NCI-H146 treated with DMSO at 0.1 percent for 48 hours (cell line): ENCODE data around the gene ECEL1.

Experiments used
- DNase-seq: peaks from one replicate; lab custom pipeline; 2025; ENCODE audit not compliant: unreplicated experiment; lab: John Stamatoyannopoulos, UW

ECEL1 gene

DNA sequence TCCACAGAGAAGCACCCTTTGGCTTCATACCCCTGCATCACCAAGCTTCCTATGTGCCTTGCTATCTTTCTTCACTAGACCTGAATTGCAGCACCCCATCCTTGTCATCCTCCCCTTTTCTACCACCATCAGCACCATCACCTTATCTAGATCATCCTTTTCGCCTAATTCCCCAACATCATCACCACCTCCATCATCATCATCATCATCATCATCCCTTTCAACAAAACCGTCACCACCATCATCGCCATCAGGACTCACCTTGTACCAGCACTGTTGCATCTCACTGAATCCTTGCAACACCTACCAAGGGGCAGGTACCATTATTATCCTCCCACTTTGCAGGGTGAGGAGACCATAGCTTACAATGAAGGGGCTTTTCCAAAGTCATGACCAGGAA is 10.8 kb upstream of the ECEL1 start:
- no peak for DNase-seq

DNA sequence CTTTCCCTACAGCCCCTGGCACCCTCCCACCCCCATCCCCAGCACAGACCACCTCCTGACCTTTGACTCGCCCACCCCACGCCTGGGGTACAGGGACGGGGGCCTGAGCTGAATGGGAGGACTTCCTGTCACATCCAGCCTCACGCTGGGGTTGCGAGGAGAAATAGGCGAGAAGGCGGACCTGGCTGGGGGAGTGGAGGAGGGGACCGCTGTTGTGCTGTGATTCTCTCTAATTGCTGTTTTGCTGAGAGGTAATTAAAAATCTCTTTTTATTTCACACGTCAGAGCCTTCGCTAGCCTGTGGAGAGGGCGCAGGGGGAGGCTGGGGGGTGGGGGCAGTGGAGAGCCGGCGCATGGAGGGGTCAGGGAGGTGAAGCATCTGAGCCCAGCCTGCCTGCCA is 9.7 kb upstream of the ECEL1 start:
- no peak for DNase-seq

DNA sequence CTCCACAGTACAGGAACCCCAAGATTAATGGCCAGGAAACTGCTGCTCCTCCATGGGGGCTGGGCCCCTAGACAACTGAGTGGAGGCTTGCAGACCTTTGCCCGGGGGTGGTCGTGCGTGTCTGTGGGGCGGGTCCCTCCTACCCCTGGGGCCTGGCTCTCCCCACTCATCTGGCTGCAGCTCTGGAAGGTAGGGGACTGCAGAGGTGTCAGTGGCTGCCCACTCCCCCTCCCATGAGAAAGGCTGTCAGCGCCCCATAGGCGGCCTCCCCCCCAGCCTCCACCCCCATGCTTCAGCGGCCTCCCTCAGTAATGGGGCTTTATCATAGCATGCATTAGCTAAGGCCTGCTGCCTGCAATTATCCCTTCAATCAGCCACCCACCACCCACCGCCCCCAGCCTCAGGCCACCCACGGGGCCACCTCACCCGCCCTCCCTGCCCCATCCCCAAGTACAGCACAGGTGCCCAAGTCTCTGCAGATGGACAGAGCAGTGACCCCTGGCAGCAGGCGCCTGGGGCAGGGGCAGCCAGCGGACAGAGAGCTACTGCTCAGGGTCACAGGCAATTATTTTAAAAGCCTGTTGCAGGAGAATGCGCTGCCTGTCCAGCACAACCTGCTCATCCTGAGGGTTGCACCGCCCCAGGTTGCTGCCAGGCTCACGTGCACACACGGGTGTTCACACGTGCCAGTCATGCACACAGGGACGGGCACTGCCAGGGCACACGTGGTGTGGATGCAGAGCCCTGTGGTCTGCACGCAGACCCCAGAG is 9.1 kb upstream of the ECEL1 start:
- DNase-seq: no peak

DNA sequence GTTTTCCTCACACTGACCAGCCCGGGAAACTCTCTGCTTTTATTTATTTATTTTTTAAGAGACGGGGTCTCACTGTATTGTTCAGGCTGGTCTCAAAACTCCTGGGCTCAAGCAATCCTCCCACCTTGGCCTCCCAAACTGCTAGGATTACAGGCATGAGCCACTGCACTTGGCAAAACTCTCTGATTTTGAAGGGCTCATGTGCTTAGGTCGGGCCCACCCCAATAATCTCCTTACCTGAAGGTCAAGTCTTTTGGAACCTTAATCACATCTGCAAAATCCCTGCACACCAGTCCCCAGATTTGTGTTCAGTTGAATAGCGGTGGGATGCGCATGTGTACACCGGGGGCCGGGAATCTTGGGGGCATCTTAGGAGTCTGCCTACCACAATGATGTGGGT is 7.7 kb upstream of the ECEL1 start:
- no peak for DNase-seq

DNA sequence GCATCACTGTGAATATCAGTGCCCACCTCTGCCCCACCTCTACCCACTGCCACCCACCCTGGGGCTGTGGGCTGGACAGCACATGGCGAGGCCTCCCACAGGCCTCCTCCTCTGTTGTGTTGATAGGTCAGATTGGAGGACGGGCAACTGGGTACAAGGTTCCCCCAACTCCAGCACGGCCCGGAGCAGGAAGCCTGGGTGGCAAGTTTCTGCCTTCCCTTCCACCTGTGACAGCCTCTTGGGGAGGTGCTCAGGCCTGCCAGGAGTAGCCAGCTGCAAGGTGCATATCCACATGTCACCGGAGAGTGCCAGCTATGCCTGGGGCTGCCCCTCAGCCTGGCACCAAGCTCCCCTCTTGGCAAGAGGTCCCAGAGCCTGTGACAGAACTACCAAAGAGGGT is 6.9 kb upstream of the ECEL1 start:
- DNase-seq: no peak

DNA sequence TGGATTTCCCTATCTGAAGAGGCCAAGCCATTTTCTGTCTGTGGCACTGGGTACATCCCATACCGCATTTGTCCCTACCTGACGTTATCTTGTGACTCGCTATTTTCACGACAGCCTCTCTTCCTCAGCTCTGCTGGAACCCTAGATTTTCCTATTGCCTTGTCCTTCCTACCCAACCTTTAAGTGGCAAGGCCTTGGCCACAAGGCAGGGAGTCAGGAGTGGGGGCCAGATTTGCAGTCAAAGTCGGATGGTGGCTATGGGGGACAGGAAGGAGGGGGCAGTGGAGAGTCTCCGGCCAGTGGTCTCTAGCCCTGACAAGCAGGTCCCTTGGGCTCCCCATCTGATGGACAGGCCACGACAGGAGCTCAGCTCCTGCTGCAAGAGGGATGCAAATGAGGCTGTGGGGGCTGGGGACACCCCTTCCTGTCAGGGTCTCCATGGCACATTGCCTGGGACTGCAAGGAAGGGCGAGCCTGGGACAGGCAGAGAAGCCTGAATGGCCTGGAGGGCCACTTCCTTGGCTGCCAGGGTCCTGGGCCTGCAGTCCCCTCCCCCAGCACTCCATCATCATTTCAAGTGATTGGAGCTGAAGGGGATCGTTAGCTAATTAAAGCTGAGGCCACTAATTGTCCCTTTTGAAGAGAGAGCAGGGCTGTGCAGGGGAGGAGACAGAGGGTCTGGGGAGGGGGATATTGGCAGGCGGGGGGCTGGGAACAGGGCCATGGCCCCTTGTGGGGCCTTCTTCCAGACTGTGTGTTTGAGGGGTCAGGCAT is 6.3 kb upstream of the ECEL1 start:
- no peak for DNase-seq

DNA sequence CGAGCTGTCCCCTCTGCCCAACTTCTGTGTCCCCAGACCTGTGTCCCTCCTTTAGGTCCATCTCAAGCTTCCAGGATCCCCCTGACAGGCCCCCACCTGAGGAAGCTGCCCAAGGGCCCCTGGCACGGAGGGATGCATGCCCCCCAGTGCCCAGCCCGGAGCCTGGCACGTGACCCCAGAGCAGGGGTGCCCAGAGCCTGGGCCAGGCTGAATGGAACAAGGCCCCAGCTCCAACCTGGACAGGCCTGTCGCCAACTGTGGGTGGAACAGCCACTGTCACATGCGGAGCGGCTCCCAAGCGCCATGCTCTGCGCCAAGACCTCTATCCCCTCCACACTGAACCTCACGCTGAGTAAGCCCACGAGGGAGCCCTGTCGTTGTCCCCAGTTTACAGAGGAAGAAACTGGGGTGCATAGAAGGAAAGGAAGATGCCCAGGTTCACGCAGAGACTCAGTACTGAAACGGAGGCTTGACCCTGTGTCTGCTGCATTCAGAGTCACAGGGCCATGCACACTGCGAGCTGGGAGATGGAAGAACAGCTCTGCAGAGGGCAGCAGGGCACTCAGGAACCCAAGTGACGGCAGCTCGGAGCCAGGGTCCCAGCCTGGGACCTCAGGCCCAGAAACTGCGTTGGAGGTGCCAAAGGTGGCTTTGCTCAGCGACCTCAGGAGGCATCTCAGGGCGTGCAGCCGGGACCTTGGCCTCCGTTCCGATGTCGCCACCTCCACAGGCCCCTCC is 5.5 kb upstream of the ECEL1 start:
- DNase-seq: no peak

DNA sequence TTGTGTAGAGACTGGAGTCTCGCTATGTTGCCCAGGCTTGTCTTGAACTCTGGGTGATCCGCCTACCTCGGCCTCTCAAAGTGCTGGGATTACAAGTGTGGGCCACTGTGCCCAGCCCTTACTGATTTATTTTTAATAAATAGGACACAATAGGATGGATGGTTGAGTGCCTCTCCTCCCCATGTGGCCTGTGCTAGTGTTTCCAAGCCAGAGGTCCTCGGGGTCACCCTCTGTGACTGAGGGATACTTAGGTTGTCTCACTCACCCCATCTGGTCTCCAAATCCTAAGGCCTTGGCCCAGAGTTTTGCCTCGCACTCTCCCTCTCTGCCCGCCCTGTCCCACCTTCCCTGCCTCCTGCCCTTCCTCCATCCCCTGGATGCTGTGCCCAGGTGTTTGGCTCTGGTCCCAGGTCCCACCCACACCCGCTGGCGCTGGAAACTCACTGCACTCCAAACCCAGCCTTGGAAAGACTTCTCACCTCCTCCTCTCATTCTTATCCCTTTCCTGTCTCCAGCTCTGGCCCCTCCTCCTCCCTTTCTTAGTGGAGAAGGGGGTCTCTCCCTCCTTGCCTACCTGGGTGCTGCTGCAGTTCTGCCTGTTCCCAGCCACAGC is 4.7 kb upstream of the ECEL1 start:
- no peak for DNase-seq

DNA sequence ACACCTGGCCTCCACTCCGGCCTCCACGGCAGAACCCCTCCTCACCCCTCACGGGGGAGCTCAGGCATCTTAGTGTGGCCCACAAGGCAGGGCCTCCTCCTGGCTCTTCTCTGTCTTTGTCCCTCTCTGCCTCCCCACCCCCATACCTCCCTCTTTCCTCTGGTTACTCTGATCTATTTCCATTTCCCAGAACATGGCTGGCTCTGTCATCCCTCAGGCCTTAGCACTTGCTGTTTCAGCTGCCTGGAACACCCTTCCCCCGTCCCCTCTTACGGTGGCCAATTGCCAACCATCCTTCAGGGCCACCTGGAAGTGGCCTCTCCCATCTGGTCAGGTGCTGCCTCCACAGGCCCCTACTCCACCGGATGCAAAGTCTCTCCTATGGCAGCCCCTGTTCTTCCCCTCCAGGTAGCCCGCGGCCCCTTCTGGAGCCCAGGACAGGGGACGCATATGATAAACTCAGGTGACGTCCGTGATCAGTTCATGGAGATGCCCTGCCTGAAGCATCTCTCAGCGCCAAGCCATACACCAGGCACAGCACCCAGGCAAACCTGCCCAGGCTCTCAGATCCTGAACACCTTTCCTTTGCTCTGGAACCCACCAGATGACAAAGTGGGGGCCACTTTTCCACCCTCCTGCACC is 3.6 kb upstream of the ECEL1 start:
- DNase-seq: no peak

DNA sequence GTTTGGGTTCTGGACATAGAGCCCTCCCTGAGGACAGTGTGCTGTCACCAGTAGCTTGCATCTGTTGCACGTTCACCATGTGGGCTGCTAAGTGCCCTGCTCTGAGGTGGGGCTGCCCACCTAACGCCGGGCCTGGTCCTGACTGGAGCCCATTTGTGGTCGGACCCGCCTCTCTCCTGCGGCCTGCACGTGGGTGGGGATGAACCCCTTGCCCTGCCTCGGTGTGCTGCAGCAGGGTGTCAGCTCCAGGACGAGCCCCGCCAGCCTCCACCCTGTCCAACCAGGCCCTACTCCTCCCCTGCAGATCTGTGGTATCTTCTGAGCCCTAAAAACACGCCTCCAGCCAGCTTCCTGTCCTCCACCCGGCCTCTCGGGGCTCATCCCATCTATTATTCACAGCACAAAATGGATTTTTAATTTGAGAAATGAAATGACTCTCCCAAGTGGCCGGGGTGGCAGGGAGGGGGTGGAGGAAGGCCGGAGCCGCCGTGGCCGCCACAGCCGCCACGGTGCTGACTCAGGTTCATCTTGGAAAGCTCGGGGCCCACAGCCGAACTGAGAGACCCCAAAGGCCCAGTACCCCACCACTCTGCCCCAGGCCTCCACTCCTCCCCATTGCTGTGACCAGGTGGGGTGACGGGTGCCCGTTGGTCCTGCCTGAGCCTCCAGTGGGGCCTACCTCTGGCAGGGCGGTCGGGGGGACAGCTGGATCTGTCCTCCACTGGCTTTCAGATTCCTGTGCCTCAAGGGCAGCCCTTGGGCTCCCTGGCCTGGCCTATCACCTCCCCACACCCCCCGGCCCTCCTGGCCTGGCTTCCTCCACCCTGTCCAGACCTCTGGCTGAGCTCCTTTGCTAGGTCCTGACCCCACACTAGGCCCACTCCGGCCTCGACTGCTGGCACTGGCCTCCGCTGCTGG is 2.8 kb upstream of the ECEL1 start:
- no peak for DNase-seq

DNA sequence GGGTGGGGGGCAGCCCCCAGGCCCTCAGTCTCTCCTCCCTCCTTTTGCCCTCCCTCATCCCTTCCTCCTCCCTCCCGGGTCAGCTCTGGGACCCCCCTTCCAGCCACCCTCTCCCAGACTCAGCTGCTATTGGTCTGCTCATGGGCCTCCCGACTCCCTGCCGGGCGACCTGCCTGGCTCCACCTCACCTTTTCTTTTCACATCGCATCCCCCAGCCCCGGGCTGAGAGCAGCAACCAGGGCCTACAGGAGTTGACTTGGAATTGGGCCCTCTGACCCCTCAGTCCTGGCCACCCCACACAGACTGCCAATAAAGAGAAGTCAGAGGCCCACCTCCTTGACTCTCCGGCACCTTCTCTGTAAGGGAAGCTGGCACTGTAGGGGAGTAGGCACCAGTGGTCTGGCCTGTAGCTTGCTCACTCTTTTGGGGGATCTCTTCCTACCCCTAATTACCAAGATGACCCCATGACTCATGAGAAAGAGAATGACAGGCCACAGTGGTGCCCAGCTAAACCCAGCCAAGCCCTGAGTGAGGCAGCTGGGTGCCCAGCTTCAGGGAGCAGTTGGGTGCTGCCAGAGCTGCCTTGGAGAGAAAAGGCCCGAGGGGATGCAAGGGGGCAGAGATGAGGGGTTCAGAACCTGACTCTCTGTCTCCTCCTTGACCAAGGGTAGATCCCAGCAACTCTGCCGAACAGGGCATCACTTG is 2.0 kb upstream of the ECEL1 start:
- DNase-seq: no peak

DNA sequence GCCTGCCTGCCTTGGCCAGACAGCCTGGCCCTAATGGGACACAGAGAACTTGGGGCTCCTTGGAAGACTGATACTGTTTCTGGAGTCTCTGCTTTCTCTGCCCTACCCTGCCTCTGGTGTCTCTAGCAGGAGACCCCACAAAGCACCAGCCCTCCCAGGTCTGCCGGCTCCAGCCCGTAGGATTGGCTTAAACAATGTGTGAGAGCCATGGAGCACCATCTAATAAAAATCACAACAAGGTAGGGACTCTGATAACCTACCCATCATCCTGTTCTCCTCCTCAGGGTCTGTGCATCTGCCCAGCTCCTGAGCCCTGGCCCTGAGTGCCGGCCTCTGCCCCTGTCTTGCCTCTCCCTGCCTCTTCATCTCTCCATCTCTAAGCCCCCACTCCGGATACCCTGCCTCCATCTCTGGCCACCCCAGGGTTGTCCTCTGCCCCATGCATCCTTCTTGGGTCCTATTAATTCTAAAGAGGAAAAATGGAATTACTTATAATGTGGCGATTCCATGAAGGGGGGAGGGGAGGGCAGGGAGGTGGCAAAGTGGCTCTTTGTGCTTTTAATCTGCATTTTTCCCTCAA is 1.2 kb upstream of the ECEL1 start:
- no peak for DNase-seq

DNA sequence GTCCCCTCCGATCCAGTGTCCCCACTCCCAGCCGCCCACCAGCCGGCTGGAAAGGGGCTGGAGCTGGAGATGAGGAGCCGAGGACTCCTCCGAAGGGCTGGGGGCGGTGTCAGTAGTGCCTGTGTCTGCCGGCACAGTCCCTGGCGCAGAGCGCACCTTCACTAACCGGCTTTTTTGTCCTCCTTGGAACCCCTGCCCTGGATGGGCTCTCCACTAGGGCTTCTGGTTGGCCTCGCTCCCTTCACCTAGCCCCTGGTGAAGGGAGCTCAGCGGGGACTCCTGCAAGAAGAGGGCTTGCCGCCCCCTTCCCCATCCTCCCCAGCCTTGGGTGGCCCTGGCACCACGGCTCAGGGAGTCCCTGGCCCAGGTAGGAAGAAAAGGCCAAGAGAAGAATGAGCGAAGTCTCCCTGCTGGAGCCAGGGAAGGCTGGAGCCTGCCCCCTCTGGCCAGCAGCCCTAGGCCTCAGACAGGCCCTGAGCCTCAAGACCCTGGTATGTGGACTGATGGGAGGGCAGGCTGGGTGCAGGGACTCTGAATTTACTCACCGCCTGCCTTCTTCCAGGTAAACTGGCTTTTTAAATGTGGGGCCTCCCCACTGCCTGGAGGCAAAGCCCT is 570 bp upstream of the ECEL1 start:
- DNase-seq: no peak

DNA sequence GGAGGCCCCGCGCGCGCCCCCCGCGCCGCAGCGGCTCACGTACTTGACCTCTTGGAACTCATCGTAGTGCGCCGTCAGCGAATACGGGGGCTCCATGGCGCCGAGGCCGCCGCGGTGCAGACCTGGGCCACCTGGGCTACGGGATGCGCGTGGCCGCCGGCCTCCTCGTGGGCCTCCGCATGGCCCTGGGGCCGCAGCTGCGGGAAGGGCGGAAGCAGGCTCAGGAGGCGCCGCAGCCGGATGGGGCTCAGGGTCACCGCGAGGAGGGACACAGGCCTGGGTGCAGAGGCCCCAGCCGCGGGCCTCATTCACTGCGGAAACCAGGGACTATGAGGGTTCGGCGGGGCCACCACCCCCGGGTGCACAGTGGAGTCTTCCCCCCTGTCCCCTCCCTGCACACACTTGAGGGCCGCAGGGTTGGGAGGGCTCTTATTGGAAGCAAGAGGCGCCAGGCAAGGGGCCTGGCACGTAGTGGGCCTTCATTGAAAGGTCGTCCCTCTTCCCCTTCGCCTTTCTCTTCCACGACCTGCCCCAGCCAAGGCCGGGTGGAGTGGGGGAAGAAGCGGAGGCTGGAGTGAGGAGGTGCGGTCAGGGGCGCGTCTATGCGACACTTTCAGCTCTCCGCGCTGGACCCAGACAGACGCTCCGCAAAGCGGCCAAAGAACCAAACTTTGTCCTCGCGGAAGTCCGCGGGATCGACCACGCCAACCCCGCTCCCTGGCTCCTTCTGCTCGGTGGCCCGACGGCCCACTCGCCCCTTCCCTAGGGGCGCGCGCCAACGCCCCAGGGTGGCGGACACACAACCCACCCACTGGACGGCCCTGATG is 863 bp downstream of the ECEL1 start:
- DNase-seq: no peak

DNA sequence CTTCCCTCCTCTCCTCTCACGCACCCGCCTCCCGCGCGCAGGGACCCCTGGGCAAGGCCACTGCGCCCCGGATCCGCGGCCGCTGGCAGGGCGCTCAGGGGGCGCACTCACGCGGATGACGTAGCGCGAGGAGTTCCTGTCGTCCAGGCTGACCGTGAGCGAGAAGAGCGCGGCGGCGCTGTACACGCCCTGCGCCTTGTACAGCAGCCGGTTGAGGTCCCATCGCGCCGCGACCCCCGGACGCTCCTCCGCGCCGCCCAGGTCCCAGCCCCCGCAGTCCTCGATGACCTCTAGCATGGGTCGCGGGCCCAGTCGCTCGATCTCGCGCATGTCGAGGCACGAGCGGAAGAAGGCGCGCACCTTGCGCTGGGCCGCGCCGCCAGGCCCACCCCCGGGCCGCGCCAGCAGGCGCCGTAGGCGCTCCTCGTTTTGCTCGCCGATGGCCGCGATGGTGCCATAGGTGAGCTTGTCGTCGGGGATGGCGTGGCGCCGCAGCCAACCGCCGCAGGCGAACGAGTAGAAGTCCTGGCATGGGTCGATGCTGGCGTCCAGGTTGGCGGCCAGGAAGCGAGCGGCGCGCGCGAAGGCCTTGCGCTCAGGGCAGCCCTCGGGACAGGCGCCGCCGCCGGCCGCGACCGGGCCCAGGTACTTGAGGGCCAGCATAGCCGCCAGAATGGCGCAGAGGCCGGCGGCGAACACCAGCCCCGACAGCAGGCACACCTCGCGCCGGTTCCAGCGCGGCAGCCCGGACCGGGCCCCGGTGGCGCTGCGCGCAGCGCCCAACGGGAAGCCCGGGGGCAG is 1.7 kb downstream of the ECEL1 start:
- no peak for DNase-seq

DNA sequence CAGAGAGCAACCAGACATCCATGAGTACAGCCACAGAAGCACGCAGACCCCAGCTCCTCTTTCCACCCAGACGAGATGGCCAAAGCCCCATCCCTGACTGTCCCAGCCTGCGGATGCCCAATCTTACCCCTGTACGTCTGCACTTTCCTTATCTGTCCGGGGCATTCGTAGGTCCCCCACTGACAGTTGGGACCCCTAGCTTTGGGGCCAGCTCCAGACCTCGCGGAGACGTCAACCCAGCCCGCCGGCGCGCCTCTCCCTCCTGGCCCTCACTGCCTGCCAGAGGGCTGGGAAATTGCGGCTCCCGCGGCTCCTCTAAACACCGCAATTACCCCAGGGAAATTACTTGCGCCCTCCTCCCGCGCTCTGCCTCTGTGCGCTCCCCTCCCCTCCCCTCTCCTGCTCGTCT is 2.3 kb downstream of the ECEL1 start:
- no peak for DNase-seq
